GM19351 (cell line): ENCODE data around the gene PARP15.
A peak's percentile ranks its signal among the peaks of the same experiment; 100 is the strongest.
"Not testable (repeated sequence)": the region's sequence is repeated elsewhere in the genome, so short reads cannot be mapped to it uniquely, and the experiment has no call there.

Experiments
- ATAC-seq: cut with Tn5 transposase; IDR thresholded peaks from one replicate; pipeline ENCODE4 v1.9.1; 2021; ENCODE audit warnings: mild to moderate bottlenecking, moderate library complexity; ENCODE audit not compliant: unreplicated experiment

The PARP15 gene

DNA sequence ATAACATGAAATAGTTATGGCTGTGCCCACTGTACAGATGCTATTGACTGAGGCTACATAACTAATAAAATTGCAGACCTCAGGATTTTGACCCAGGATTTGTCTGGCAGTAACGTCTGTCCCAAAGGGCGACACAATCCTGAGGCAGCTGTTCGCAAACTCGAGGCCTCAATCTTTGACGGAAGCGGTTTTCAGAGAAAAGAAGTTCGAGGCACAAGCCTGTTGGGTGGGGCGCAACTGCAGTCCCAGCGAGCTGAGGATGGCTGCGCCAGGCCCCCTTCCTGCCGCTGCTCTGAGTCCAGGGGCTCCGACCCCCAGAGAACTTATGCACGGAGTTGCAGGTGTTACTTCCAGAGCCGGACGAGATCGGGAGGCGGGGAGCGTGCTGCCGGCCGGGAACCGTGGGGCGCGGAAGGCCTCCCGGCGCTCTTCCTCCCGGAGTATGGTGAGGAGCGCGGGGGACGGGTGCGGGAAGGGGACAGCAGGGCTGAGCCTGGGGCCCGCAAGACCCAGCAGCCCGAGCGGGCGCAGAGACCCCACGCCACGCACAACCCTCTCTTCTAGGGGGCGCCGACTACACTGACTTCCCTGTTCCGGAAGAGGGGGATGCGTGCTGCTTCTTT is at the start of gene PARP15:
Gene PARP15 (plus strand): TSS at position 242 of the 623 bp plus-strand sequence. CDS start 18 bp downstream, at position 260.
- ATAC-seq: no peak

DNA sequence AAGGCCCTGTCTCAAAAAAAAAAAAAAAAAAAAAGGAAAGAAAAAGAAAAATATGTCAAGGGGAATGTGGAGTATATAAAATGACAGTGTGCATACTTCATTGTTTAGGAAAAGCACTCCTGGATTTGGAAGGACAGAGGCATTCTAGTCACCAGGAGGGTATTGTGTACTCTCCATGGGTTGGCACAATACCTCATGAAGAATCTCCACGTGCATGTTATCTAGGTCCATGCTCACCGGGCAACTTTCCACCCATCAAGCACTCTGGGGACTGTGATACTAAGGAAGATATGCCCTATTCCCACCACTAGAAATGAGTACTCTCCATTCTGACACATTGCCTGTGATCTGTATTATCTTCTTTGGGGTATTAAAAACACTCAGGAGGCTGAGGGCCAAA is 47.3 kb upstream of the PARP15 start:
- no peak for ATAC-seq

- no peak for ATAC-seq
Observed at GRCh38 chr3:122533480-122533879, 44.0 kb upstream of the PARP15 start.

DNA sequence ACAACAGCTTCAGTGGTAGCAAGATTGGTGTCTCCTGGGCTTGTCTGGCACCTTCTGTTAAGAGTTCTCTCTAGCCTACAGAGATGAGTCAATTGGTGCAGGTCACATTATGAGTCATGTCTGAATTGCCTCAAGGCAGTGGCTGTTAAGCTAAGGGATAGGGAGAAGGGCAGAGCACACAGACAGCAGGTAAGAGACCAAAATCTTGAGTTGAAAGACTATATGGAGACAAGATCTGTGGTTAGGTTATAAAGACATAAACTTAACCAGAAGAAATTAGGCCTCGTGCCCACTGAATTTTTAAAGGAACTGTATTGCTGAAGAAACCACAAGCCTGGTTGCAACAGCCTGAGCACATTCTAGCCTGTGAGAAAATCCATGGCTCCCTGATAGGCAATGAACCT is 43.5 kb upstream of the PARP15 start:
- ATAC-seq: peak; percentile 100

DNA sequence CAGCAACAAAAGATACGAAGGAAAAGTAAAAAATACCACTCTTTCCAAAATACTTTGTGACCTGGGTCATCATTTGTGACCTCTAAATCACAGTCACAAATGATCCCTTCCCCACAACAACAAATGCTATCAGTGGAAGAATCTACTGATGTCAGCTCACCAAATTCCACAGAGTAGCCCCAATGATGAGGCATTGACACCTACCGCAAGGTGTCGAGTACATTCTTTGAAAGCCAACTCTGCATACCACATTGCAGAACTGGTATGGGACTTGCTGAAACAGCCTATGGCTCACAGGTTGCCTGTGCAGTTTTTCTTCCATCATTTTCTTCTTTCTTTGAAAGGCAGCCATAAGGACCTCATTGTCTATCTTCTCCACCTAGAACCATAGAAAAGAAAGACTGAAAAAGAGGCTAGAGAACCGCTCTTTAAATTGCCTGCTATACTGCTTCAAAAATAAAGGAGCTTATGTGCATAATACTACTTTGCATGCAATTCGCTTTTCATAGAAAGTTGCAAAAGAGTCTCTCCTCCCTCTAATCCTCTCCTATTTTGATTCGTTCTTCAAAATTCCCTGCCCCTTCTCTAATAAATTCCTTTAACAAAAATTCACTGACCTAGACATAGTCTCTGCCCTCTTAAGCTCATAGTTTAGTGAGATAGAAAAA is 41.4 kb upstream of the PARP15 start:
- ATAC-seq: no peak

DNA sequence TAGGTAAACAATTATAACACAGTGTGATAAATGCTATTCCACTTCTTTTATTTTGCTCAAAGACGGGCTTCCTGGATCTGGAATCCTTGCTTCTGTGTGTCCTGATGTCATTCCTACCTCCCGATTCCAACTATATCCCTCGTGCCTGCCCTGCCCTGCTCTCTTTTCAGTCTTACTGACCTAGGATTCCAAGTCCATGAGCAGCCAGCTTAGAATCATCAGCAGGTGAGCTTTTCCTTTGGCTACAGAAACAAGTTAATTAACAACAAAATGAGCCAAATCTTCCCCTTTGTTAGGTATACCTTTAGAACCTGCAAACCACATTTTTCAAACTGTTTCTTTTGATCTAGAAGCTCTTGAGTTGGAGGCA is 40.8 kb upstream of the PARP15 start:
- ATAC-seq: no peak

- no peak for ATAC-seq
Observed at GRCh38 chr3:122538956-122539490, 38.4 kb upstream of the PARP15 start.

- ATAC-seq: no peak
Observed at GRCh38 chr3:122546151-122546550, 31.3 kb upstream of the PARP15 start.

- no peak for ATAC-seq
Observed at GRCh38 chr3:122548076-122548475, 29.4 kb upstream of the PARP15 start.

DNA sequence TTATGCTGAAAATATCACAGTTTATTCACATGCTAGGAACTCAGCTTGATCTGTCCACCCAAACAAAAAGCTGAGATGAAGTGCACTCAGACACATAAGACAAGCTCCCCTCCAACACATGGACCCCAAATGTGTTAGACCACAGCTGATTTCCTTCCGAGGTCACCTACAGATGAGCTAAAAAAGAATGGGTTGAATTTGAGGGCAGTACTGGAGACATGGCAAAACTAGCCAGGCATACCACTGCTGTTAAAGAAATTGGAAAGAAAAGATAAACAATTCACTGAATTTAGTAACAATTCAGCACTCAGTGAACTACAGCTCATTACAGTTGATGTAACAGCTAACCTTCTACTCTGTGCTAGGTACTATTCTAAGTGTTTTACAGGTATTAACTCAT is 28.8 kb upstream of the PARP15 start:
- ATAC-seq: no peak

GRCh38 chr3:122553171-122553570 is 24.3 kb upstream of the PARP15 start:
- no peak for ATAC-seq

GRCh38 chr3:122555275-122556071 is 22.0 kb upstream of the PARP15 start:
- no peak for ATAC-seq

GRCh38 chr3:122557356-122557755 is 20.1 kb upstream of the PARP15 start:
- ATAC-seq: no peak

DNA sequence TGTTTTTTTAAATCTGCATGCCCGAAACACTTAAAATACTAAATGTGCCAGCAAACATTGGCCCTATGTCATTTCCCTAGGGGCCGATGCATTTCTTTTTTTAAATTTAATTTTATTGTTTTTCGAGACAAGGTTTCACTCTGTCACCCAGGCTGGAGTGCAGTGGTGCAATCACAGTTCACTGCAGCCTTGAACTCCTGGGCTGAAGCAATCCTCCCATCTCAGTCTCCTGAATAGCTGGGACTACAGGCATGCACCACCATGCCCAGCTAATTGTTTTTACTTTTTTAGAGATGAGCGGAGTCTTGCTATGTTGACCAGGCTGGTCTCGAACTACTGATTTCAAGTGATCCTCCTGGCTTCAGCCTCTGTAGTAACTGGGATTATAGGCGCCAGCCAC is 18.8 kb upstream of the PARP15 start:
- ATAC-seq: no peak

GRCh38 chr3:122559906-122560305 is 17.5 kb upstream of the PARP15 start:
- ATAC-seq: no peak

DNA sequence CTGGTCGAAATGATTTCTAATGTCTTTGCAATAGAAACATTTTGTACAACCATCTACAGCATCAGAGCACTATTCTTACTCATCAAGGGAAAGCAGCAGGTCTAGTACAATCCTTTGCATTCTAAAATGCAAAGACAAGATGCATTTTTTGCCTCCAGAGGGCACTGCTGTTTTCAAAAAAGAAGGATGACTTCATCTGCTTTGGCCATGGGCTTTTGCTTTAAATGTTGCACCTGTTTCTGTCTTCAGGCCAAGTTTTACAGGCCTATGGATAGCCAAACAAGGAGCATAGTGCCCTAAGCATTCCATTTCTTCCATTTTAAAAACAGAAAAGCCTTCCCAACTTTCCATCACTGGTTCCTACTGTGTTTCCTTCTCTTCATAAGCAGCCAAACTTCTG is 16.8 kb upstream of the PARP15 start:
- ATAC-seq: no peak

DNA sequence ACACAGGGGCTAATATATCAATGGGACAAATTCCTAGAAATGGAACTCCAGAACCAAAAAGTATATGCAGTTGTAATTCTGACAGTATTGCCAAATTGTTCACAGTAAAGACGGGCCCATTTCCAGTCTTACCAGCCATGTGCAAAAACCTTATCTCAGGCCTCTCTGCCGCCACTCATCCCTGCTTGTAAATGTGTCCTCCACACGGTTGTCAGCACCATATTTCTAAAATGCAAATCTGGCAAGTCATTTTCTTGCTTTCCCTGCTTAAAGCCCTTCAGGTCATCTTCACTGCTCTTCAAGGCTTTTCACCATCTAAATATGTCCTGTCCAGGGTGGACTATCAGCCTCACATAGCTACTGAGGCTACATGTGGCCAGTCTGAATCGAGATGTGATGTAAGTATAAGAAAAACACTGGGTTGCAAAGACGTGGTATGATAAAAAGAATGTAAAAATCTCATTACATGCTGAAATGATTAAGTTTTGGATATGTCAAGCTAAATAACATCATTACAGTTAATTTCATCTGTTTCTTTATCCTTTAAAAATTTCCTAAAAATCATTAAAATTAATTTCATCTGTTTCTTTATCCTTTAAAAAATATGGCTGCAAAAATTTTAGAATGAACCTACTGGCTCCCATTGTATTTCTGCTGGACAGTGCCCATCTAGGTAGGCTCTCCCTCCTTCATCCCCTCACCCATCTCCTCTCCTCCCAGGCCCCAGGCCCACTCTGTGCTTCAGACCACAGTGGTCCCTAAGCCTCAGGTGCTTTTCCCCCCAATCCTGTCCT is 14.3 kb upstream of the PARP15 start:
- ATAC-seq: no peak

GRCh38 chr3:122563717-122564025 is 13.8 kb upstream of the PARP15 start:
- ATAC-seq: no peak

GRCh38 chr3:122564155-122564912 is 13.1 kb upstream of the PARP15 start, which contains the start of the genes DTX3L and PARP9:
Gene DTX3L, plus strand, starts transcription at chr3:122564338. Its CDS starts 89 bp downstream, at chr3:122564427.
Gene PARP9, minus strand, starts transcription at chr3:122564300. Its CDS starts 4,680 bp downstream, at chr3:122559620.
- peak; percentile 63 for ATAC-seq

GRCh38 chr3:122568131-122568530 is 9.3 kb upstream of the PARP15 start:
- not testable (repeated sequence) for ATAC-seq
